ENCODE data around the gene QSER1.
"Not testable (repeated sequence)": the region's sequence is repeated elsewhere in the genome, so short reads cannot be mapped to it uniquely, and the experiment has no call there.

The QSER1 gene

DNA sequence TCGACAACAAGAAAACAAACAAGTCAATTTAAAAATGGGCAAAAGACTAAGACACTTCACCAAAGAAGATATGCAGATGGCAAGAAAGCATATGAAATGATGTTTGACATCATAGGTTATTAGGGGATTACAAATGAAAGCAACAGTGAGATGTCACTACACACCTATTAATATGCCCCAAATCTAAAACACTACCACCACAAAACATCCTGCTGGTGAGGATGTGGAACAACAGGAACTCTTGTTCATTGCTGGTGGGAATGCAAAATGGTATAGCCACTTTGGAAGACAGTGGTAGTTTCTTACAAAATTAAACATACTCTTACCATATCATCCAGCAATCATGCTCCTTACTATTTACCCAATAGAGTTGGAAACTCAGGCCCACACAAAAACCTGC lies 33.9 kb upstream of the QSER1 start:
- H3K27ac ChIP-seq (replicated peaks), result no peak overlapping the region
- no peak for DNase-seq (ENCODE audit: low read depth in 1 of 2, low spot score in 1 of 2)
- H3K4me3 ChIP-seq (replicated peaks; ENCODE audit: insufficient read depth, low read length), result no peak overlapping the region
- TF ChIP-seq, protein P1, sequence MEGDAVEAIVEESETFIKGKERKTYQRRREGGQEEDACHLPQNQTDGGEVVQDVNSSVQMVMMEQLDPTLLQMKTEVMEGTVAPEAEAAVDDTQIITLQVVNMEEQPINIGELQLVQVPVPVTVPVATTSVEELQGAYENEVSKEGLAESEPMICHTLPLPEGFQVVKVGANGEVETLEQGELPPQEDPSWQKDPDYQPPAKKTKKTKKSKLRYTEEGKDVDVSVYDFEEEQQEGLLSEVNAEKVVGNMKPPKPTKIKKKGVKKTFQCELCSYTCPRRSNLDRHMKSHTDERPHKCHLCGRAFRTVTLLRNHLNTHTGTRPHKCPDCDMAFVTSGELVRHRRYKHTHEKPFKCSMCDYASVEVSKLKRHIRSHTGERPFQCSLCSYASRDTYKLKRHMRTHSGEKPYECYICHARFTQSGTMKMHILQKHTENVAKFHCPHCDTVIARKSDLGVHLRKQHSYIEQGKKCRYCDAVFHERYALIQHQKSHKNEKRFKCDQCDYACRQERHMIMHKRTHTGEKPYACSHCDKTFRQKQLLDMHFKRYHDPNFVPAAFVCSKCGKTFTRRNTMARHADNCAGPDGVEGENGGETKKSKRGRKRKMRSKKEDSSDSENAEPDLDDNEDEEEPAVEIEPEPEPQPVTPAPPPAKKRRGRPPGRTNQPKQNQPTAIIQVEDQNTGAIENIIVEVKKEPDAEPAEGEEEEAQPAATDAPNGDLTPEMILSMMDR (IDR thresholded peaks at IDR 0.05; ENCODE audit: insufficient read depth, low read length), result no peak
- TF ChIP-seq, protein P2, sequence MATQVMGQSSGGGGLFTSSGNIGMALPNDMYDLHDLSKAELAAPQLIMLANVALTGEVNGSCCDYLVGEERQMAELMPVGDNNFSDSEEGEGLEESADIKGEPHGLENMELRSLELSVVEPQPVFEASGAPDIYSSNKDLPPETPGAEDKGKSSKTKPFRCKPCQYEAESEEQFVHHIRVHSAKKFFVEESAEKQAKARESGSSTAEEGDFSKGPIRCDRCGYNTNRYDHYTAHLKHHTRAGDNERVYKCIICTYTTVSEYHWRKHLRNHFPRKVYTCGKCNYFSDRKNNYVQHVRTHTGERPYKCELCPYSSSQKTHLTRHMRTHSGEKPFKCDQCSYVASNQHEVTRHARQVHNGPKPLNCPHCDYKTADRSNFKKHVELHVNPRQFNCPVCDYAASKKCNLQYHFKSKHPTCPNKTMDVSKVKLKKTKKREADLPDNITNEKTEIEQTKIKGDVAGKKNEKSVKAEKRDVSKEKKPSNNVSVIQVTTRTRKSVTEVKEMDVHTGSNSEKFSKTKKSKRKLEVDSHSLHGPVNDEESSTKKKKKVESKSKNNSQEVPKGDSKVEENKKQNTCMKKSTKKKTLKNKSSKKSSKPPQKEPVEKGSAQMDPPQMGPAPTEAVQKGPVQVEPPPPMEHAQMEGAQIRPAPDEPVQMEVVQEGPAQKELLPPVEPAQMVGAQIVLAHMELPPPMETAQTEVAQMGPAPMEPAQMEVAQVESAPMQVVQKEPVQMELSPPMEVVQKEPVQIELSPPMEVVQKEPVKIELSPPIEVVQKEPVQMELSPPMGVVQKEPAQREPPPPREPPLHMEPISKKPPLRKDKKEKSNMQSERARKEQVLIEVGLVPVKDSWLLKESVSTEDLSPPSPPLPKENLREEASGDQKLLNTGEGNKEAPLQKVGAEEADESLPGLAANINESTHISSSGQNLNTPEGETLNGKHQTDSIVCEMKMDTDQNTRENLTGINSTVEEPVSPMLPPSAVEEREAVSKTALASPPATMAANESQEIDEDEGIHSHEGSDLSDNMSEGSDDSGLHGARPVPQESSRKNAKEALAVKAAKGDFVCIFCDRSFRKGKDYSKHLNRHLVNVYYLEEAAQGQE (IDR thresholded peaks at IDR 0.05; ENCODE audit: insufficient replicate concordance, low read depth), result no peak
- no peaks in the 10 kb centered on the region for H3K27me3 ChIP-seq (ENCODE audit: insufficient read depth, poor library complexity, severe bottlenecking)

DNA sequence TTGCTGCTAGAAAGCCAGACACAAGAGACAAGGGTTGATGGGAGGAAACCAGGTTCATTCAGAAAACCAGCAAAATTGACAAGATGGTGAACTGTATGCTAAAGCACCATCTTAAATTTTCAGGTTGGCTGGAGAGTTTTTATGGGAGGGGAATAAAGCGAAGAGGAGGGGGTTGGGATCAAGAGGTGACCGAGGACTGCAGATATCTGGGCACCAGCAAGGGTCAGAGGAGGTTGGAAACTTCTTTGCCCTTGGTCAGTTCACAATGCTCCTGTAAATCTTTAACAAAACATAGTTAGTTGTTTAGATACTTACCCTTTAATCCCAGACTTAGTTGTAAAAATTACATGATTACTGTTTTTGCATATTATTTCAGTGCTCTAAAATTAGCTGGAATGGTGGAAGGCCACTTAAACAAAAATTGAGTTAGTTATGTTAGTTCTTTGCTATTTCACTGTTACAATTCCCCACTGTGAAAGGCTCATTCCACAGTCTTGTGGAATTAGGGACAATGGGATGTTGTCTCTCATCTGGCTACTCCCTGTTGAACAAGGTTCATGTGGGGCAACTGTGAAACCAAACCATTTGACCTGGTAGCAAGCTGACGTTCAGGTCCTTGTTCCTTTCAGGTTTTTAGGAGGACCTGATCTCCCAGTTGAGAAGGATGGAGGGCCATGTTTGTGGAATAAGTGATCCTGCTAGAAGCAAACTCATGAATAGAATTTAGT lies 30.6 kb upstream of the QSER1 start:
- no peak for DNase-seq (ENCODE audit: low read depth in 1 of 2, low spot score in 1 of 2)

DNA sequence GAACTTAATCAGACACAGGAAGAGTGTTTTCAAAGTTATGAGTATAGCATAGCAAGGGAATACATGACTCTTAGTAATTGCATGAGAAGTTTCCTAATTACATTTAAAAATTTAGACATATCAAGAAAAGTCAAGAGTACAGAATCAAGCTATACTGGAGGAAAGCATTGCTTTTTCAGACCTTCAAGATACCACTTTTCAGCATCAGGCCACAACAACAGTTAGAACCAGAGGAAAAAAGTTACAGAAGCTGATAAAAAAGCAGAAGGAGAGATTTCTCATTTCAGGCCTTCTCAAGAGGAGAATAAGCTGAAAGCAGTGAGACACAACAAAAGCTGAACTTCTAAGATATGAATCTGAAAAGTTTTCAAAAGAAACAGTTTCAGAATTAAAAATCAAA lies 28.1 kb upstream of the QSER1 start:
- no peaks in the 10 kb centered on the region for H3K27me3 ChIP-seq (ENCODE audit: insufficient read depth, poor library complexity, severe bottlenecking)
- DNase-seq (ENCODE audit: low read depth in 1 of 2, low spot score in 1 of 2), result no peak
- H3K27ac ChIP-seq (replicated peaks), result no peak overlapping the region
- TF ChIP-seq GABPA (IDR thresholded peaks at IDR 0.05; ENCODE audit: low read depth) (no peak), POLR2AphosphoS5 (IDR thresholded peaks at IDR 0.05; ENCODE audit: low read depth) (no peak), SPI1 (IDR thresholded peaks at IDR 0.05; ENCODE audit: borderline replicate concordance, low read depth) (no peak)
- TF ChIP-seq, protein P2 (IDR thresholded peaks at IDR 0.05; ENCODE audit: insufficient replicate concordance, low read depth), result no peak
- H3K4me3 ChIP-seq (replicated peaks; ENCODE audit: insufficient read depth, low read length), result no peak overlapping the region

More for the DNA sequence above, 30.6 kb upstream of the QSER1 start:
- Histone ChIP-seq H3K27ac (replicated peaks) (no peak overlapping the region), H3K27me3 (ENCODE audit: insufficient read depth, poor library complexity, severe bottlenecking) (no peaks in the 10 kb centered on the region), H3K4me3 (replicated peaks; ENCODE audit: insufficient read depth, low read length) (no peak overlapping the region)
- TF ChIP-seq, protein P2 (IDR thresholded peaks at IDR 0.05; ENCODE audit: insufficient replicate concordance, low read depth), result no peak
- TF ChIP-seq, protein P1 (IDR thresholded peaks at IDR 0.05; ENCODE audit: insufficient read depth, low read length), result no peak
- TF ChIP-seq GABPA (IDR thresholded peaks at IDR 0.05; ENCODE audit: low read depth), result no peak
- TF ChIP-seq POLR2AphosphoS5 (IDR thresholded peaks at IDR 0.05; ENCODE audit: low read depth), result no peak
- TF ChIP-seq SPI1 (IDR thresholded peaks at IDR 0.05; ENCODE audit: borderline replicate concordance, low read depth), result no peak

DNA sequence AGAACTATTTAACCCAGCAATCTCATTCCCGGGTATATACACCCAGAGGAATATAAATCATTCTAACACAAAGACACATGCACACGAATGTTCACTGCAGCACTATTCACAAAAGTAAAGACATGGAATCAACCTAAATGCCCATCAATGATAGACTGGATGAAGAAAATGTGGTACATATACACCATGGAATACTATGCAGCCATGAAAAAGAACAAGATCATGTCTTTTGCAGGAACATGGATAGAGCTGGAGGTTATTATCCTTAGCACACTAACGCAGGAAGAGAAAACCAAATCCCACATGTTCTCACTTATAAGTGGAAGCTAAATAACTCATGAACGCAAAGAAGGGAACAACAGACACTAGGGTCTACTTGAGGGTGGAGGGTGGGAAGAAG lies 23.9 kb upstream of the QSER1 start:
- H3K27ac ChIP-seq (replicated peaks); H3K27me3 ChIP-seq (ENCODE audit: insufficient read depth, poor library complexity, severe bottlenecking); DNase-seq (ENCODE audit: low read depth in 1 of 2, low spot score in 1 of 2): not testable (repeated sequence)

More for the DNA sequence above, 23.9 kb upstream of the QSER1 start:
- not testable (repeated sequence) for H3K4me3 ChIP-seq (replicated peaks; ENCODE audit: insufficient read depth, low read length)

Data from HL-60 (cell line).